NOMO-1 treated with dmso at 0.1 percent for 144 hours (cell line): ENCODE results near the gene SYNE3.

Experiments
- DNase-seq: peaks from one replicate; lab custom pipeline; 2025; ENCODE audit not compliant: unreplicated experiment; lab: John Stamatoyannopoulos, UW

Gene SYNE3

DNA sequence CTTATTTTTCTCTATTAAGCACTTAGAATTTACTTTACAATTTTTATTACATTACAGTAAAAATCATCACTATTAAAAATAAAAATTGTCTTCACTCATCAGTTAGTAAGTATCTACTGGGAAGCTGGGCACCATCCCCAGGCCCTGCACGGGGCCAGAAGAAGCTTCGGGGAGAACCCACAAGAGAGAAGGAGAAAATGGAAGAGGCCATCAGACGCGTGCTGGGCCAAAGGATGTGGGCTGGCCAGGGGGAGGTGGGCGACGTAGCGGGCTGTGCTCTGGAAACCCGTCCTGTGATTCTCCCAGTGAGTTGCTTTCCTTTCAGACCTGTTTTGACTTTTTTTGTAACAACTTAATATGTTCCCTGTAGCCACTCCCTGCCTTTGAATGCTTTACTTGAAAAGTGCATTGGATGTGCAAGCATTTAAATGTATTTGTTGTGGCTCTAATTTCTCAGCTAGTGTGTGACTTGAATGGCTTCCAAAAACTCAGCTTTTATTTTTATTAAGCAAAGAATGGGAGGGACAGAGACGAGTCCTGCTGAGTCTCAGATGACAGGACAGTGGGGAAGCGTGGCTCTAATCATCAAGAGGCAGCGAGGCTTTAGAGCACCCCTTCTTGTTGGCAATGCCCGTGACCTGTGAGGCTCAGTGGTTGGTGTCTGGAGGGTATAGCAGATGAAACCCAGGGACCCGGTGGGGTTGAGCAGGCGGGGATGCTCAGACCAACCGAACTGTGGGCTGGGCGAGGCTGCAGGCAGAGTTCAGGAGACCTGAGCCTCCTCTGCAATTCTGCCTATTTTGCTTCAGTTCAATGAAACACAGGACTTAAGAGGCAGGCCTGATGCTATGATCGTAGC is 38.8 kb downstream of the SYNE3 start:
- no peak for DNase-seq

DNA sequence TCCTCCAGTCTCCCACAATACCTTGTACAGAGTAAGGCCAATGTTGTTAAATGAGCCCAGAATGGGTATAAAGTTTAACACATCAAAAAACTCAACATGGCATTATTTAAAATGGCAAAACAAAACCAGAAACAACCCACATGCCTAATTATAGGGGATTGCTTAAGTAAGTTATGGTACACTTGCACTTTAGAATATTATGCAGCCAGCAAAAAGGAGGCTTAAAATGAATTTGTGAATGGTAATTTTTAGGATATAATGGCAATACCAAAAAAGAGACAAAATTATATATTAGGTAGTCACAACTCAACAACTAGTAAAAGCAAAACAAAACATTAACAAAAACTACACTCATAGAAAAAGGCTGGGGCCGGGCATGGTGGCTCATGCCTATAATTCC is 39.7 kb downstream of the SYNE3 start:
- DNase-seq: no peak

DNA sequence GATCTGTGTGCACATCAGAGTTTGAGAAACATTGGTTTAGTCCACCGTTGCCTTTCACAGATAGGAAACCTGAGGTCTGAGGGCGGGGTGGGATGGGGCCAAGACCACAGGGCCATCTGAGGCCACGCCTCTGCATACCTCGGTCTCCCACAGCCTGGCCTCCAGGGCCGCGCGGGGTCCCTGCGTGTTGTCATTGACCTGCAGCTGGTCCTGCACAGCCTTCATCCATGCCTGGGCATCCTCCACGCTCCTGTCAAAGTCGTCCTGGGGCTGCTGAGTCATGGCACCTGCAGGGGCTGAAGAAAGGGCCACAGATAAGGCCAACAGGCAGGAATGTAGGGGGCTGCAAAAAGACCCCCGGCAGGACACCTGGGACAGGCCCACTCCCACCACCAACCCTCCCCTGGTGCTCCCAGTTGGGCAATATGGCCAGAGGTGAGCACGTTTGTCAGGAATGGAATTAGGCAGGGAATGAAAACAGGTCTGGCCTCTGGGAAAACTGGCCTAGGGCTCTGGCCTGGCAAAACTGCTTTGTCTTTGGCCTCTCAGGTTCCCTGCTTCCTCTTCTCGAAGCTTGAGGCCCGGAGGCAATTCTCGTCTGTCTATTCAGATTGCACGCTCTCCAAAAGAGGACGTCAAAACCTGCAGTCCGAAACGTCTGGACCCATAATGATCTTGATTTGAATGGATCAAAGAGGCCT is 40.8 kb downstream of the SYNE3 start:
- no peak for DNase-seq

DNA sequence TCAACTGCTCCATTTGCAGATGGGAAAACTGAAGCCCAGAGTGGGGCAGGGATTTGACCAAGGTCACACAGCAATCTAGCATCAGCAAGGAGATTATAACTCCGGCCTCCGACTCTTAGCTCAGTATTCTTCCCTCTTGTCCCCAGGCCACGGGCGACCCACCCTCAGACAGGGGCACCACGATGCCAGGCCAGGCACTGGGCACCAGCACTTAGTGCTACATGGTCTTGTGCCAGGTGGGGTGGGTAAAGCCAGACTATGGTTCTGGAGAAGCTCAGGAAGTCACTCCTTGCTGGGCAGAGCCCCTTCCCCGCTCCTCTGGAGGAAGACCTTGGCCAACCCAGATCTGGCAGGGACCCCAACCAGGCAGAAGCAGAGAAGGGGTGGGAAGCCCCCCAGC is 41.5 kb downstream of the SYNE3 start:
- no peak for DNase-seq

DNA sequence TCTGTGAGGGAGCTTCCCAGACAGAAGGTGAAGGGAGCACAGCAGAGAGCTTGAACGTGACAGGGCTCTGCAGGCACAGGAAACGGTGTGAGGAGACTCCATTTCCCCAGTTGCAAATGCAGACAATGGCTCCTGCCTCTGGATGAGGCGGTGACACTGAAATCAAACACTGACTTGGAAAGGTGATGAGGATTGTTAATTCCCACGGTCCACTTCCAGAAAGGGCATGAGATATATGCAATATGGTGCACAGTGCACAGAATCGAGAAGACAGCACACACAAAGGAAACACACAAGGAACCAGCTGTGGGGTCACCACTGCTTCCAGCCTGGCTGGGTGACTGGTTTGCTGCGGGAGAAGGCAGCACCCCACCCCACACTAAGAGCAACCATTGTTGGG is 42.0 kb downstream of the SYNE3 start:
- no peak for DNase-seq

DNA sequence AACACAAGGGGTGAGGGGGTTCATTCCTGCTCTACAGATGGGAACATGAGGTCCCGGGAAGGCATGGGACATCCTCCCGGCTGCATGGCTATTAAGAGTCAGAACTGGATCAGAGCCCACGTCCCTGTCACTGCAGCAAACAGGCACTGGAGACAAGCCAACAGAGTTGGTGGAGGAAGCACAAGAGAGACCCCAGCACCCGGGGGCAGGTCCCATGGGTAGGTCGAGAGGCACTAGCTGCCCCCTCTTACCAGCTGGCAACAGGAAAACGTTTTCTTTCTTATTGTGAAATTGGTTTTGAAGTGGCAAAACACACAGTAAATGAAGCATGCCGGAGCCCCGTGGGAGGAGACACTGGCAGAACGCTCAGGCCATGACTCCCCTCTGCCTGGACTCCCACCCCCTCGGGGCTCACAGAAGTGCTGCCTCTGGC is 43.6 kb downstream of the SYNE3 start:
- DNase-seq: no peak

DNA sequence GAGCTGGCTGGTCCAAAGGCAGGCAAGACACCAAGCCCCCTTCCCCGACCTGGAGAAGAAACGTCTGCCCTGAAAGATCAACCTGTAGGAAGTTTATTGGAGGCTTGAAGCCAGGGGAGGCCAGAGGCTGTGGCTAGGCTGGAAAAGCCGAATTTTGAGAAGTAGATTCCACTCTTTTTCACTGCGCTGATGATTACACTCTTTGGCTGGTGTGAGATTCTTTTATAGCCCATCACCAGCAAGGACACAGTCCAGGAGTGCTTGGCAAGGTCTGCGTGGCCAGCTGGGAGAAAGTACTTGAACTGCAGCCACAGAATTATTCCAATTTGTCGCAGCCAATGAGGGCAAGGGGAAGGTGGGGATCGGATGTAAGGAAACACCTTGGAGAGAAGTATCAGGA is 45.0 kb downstream of the SYNE3 start:
- DNase-seq: no peak

DNA sequence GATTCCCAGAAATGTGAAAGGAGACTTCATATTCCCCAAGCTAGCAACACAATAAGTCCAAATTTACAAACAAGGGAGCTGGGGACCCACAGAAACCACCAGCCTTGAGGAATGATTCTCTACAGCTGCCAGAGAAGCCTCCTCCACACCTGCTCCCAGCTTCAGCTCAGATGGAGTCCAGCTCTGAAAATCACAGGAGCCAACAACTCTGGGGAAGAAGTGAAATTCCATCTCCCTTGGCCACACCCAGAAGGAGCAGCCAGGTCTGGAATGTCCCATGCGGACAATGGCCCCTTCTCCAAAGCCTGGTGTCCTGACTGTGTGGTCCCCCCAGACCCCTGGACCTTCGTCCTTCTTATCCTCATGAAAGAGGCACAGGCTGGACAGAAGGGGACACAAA is 45.4 kb downstream of the SYNE3 start:
- no peak for DNase-seq

DNA sequence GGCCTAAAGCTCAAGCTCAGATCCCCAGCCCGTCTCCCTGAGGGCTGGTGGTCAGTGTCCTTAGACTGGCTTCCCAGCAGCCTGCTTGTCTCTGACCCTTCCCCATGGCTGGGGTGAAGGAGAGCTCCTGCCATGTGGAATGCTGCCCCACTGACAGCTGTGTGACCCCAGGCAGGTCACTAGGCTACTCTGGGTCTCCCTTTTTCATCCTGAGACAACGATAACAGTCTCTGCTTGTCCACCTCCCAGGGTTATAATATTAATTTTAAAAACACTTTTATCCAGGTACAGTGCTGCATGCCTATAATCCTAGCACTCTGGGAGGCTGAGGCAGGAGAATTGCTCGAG is 47.3 kb downstream of the SYNE3 start:
- no peak for DNase-seq

DNA sequence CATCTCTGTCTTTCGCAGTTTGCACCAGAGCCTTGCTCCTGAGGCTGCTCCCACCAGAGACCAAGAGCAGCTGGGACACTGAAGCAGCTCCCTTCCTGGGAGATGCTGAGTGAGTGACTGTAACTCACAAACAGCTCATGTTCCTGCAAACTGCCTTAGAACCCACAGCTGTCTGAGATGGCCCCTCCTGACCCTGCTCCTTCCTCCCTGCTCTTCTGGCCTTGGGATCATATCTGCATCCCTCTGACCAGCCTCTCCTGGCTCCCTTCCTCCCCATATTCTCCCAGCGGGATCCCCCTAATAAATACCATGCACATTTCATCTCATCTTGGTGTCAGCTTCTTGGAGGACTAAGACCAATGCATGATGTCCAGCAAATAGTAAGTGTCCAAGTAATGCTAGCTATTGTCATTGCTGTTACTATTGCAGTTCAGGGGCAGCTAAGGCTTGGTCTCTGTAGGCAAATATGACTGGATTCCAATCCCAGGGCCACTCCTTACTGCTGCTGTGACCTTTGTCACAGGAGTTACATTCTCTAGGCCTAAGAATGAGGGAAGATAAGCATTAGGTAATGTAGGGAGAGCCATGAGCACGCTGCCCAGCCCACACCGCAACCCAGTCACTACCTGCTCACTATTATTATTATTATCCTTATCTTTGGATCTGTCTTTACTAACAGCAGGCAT is 47.9 kb downstream of the SYNE3 start:
- no peak for DNase-seq

DNA sequence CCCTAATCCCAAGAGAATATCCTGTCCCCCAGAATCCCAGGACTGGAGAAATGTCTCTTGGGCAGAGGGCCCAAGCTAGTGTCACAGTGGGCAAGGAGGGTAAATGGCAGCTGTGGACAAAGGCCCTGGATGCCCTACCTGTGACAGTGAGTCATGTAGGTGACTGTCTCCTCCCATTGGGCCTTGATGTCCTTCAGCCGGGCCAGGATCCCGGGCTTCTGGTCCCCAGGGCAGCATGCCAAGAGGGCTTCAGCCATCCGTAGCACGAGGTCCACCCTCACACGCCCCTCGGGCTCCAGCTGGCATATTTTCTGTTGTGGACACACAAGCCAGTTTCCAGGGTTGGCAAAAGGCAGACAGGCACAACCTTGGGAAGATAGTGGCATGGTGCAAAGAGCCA is 48.8 kb downstream of the SYNE3 start:
- DNase-seq: no peak

DNA sequence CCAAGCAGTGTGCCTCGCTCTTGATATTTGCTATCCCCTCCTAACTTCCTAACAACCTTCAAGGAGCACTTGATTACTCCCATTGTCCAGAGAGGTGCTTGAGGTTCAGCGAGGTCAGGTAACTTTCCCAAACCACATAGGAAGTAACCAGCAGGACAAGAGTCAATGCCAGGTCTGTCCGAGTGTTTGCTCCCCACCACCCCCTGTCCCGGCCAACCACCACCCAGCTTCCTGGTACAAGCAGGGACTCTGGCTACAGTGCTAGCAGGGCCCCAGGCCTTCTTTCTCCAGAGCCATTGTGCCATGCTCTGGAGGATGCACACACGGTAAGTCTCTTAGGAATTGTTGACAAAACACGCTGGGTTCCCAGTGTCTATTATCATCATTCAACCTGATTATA is 49.2 kb downstream of the SYNE3 start:
- no peak for DNase-seq
